GM21786 (cell line): ENCODE results near the gene BRIP1.
A peak's percentile ranks its signal among the peaks of the same experiment; 100 is the strongest.
"Not testable (repeated sequence)": the region's sequence is repeated elsewhere in the genome, so short reads cannot be mapped to it uniquely, and the experiment has no call there.

ENCODE experiments used
- ATAC-seq: cut with Tn5 transposase; IDR thresholded peaks from one replicate; pipeline ENCODE4 v1.9.1; 2021; ENCODE audit not compliant: unreplicated experiment

The BRIP1 gene

GRCh38 chr17:61867033-61867432 lies 3.7 kb upstream of the BRIP1 start:
- ATAC-seq, result no peak

- peak; percentile 10 for ATAC-seq
Measured at GRCh38 chr17:61863801-61864126, 436 bp upstream of the BRIP1 start.

- no peak for ATAC-seq
Measured at GRCh38 chr17:61862105-61862574, 1.2 kb downstream of the BRIP1 start.

GRCh38 chr17:61860397-61860796 lies 2.9 kb downstream of the BRIP1 start:
- not testable (repeated sequence) for ATAC-seq

GRCh38 chr17:61856035-61856434 lies 7.3 kb downstream of the BRIP1 start:
- no peak for ATAC-seq

GRCh38 chr17:61852857-61853256 lies 10.5 kb downstream of the BRIP1 start:
- ATAC-seq, result no peak

GRCh38 chr17:61849674-61850073 lies 13.7 kb downstream of the BRIP1 start:
- no peak for ATAC-seq

- no peak for ATAC-seq
Measured at GRCh38 chr17:61848896-61849295, 14.4 kb downstream of the BRIP1 start.

GRCh38 chr17:61848247-61848646 lies 15.1 kb downstream of the BRIP1 start:
- ATAC-seq, result no peak

GRCh38 chr17:61847659-61848058 lies 15.7 kb downstream of the BRIP1 start:
- no peak for ATAC-seq

GRCh38 chr17:61846761-61847375 lies 16.5 kb downstream of the BRIP1 start:
- no peak for ATAC-seq

GRCh38 chr17:61846088-61846487 lies 17.2 kb downstream of the BRIP1 start:
- no peak for ATAC-seq

GRCh38 chr17:61843435-61843834 lies 19.9 kb downstream of the BRIP1 start:
- ATAC-seq, result no peak

GRCh38 chr17:61842899-61843298 lies 20.4 kb downstream of the BRIP1 start:
- ATAC-seq, result no peak

GRCh38 chr17:61839300-61839786 lies 24.0 kb downstream of the BRIP1 start:
- no peak for ATAC-seq

GRCh38 chr17:61837175-61838051 lies 25.9 kb downstream of the BRIP1 start:
- ATAC-seq, result no peak

- ATAC-seq, result no peak
Measured at GRCh38 chr17:61836266-61837174, 26.8 kb downstream of the BRIP1 start.

GRCh38 chr17:61835606-61836005 lies 27.7 kb downstream of the BRIP1 start:
- ATAC-seq, result no peak

GRCh38 chr17:61834610-61835009 lies 28.7 kb downstream of the BRIP1 start:
- ATAC-seq, result no peak

- ATAC-seq, result no peak
Measured at GRCh38 chr17:61833536-61834193, 29.7 kb downstream of the BRIP1 start.

- ATAC-seq, result no peak
Measured at GRCh38 chr17:61832463-61832862, 30.9 kb downstream of the BRIP1 start.
